CD14-positive monocyte (primary cell): ENCODE results near the gene NLRP7. TPM values are rescaled to one million over a fixed set of nuclear protein-coding genes. Genes with fewer than 3 reads are reported as not detected.

ENCODE experiments used
- DNase-seq, 3 donors: peaks; one replicate each; pipeline ENCODE4 v3.0.0-alpha.2; 2011 to 2022
- H2AFZ ChIP-seq: 2 replicates; pipeline ENCODE4 v1.6.0; 2012; ENCODE audit warnings: mild to moderate bottlenecking, low read depth, low read length, inconsistent platforms; ENCODE audit not compliant: insufficient read depth, poor library complexity, severe bottlenecking
- H3K27ac ChIP-seq, 2 donors: 1 replicate in 1 of 2; 2 replicates in 1 of 2; pipeline ENCODE4 v1.5.1; 2012 to 2013; ENCODE audit warnings: low read length in 2 of 2, control low read depth in 1 of 2, inconsistent platforms in 1 of 2, low read depth in 1 of 2, mild to moderate bottlenecking in 1 of 2
- H3K27me3 ChIP-seq, 2 donors: one replicate each; pipeline versions ENCODE4 v1.6.0 to v1.6.1; 2011 to 2013; ENCODE audit warnings: low read length in 2 of 2; ENCODE audit not compliant: control insufficient read depth in 2 of 2, insufficient read depth in 2 of 2
- H3K36me3 ChIP-seq, 2 donors: replicated peaks in 1 of 2; 1 replicate in 1 of 2; 2 replicates in 1 of 2; pipeline versions ENCODE4 v1.5.1 to v1.6.1; 2012 to 2013; ENCODE audit warnings: low read length in 2 of 2, control low read depth in 1 of 2, inconsistent platforms in 1 of 2, mild to moderate bottlenecking in 1 of 2; ENCODE audit not compliant: insufficient read depth in 2 of 2, control insufficient read depth in 1 of 2
- H3K4me1 ChIP-seq, 2 donors: 1 replicate in 1 of 2; 2 replicates in 1 of 2; pipeline versions ENCODE4 v1.5.1 to v1.6.1; 2012 to 2013; ENCODE audit warnings: low read length in 2 of 2, control low read depth in 1 of 2, inconsistent platforms in 1 of 2, mild to moderate bottlenecking in 1 of 2, moderate library complexity in 1 of 2; ENCODE audit not compliant: insufficient read depth in 2 of 2, control insufficient read depth in 1 of 2
- H3K4me2 ChIP-seq: replicated peaks from 2 replicates; pipeline ENCODE3; 2012; ENCODE audit warnings: low read length, moderate library complexity, mild to moderate bottlenecking; ENCODE audit not compliant: poor library complexity, severe bottlenecking; ENCODE audit errors: extremely low read depth
- H3K4me3 ChIP-seq, 3 experiments: fragments of 200-600 bp in 1 of 3; sonication (generic) in 1 of 3; replicated peaks in 1 of 3; 1 replicate in 2 of 3; 2 replicates in 1 of 3; pipeline ENCODE4 v1.5.1; 2011 to 2013; ENCODE audit warnings: low read length in 3 of 3, mild to moderate bottlenecking in 3 of 3, control low read depth in 2 of 3, low read depth in 2 of 3, inconsistent platforms in 1 of 3, moderate library complexity in 1 of 3
- H3K79me2 ChIP-seq: 2 replicates; pipeline ENCODE4 v1.6.0; 2012; ENCODE audit warnings: mild to moderate bottlenecking, control low read depth, inconsistent platforms, low read length, moderate library complexity; ENCODE audit not compliant: insufficient read depth
- H3K9ac ChIP-seq: 2 replicates; pipeline ENCODE4 v1.6.0; 2017; ENCODE audit warnings: low read length, mild to moderate bottlenecking; ENCODE audit not compliant: insufficient read depth, poor library complexity, severe bottlenecking
- H3K9me3 ChIP-seq, 2 donors: replicated peaks in 1 of 2; 1 replicate in 1 of 2; 2 replicates in 1 of 2; pipeline versions ENCODE4 v1.5.1 to v1.6.1; 2012 to 2013; ENCODE audit warnings: low read length in 2 of 2, control low read depth in 1 of 2; ENCODE audit not compliant: control insufficient read depth in 1 of 2, insufficient read depth in 1 of 2
- H4K20me1 ChIP-seq: 2 replicates; pipeline ENCODE4 v1.6.0; 2012; ENCODE audit warnings: mild to moderate bottlenecking, low read length, control low read depth, moderate library complexity; ENCODE audit not compliant: insufficient read depth
- H3K27ac Mint-ChIP-seq, 7 donors: one replicate each; pipeline ENCODE4 v1.8.0; 2020; ENCODE audit warnings: mild to moderate bottlenecking in 7 of 7, mixed read lengths in 7 of 7, moderate library complexity in 6 of 7, inconsistent platforms in 2 of 7
- H3K27me3 Mint-ChIP-seq, 3 donors: one replicate each; pipeline ENCODE4 v1.8.0; 2021 to 2022; ENCODE audit warnings: low read depth in 3 of 3, mild to moderate bottlenecking in 3 of 3, mixed read lengths in 3 of 3, moderate library complexity in 3 of 3, inconsistent platforms in 1 of 3
- H3K36me3 Mint-ChIP-seq, 2 donors: one replicate each; pipeline ENCODE4 v1.8.0; 2020; ENCODE audit warnings: mixed read lengths in 2 of 2, inconsistent platforms in 1 of 2, mild to moderate bottlenecking in 1 of 2
- H3K4me1 Mint-ChIP-seq: one replicate; pipeline ENCODE4 v1.8.0; 2020; ENCODE audit warnings: mild to moderate bottlenecking, mixed read lengths
- H3K4me3 Mint-ChIP-seq, 2 donors: one replicate each; pipeline ENCODE4 v1.8.0; 2020; ENCODE audit warnings: mild to moderate bottlenecking in 2 of 2, mixed read lengths in 2 of 2, moderate library complexity in 1 of 2
- H3K9me3 Mint-ChIP-seq, 7 donors: one replicate each; pipeline ENCODE4 v1.8.0; 2020 to 2022; ENCODE audit warnings: mixed read lengths in 7 of 7, mild to moderate bottlenecking in 6 of 7, moderate library complexity in 6 of 7, inconsistent platforms in 2 of 7
- CTCF ChIP-seq: fragments of 200-600 bp; IDR thresholded peaks from one replicate; pipeline ENCODE4 v1.8.0; 2022; ENCODE audit warnings: antibody characterized with exemption, mild to moderate bottlenecking
- WGBS: methylation state at CpG from one replicate; pipeline ENCODE4 v1.1.5; 2013; ENCODE audit warnings: missing lambda C conversion rate; ENCODE audit not compliant: insufficient coverage; 5-methylcytosine and 5-hydroxymethylcytosine counted together
- intact Hi-C, 2 donors: fragments of 100-400 bp; cut with micrococcal nuclease; formaldehyde crosslinking; loops; one replicate each; pipeline versions ENCODE4 v1.15.0 to v1.15.1; 2023
- polyA plus RNA-seq, 3 donors: library from polyadenylated mRNA; depleted of rRNA in 1 of 3; unstranded in 2 of 3; stranded (reverse) in 1 of 3; fragments of 300-500 nt in 2 of 3; fragments of >200 nt in 1 of 3; fragmentation: Illumina TruSeq in 2 of 3; gene quantifications; 1 replicate in 2 of 3; 2 replicates in 1 of 3; pipeline ENCODE4 v1.2.3, GENCODE V29; 2012 to 2021

The NLRP7 gene
- polyA plus RNA-seq, 3 donors = not detected

GRCh38 chr19:54938906-54939305 is 8.4 kb downstream of the NLRP7 start:
- Mint-ChIP-seq H3K27ac (no peak overlapping the region), H3K4me3 (peak overlapping the region in 1 of 2 donors; percentile 18), H3K36me3 (no peaks in the 10 kb centered on the region), H3K27me3 (peaks cover 32 to 54% (median 39%) of the 10 kb centered on the region in 3 donors), H3K9me3 (no peaks in the 10 kb centered on the region), H3K4me1 (peaks cover 10% of the 10 kb centered on the region)
- H3K9ac ChIP-seq = no peak overlapping the region
- H3K4me2 ChIP-seq = no peak overlapping the region
- H3K9me3 ChIP-seq = no peaks in the 10 kb centered on the region
- no peak overlapping the region for H3K4me3 ChIP-seq
- 87% methylated on average over 8 of the region's 11 CpGs for WGBS
- no peak overlapping the region for H3K27ac ChIP-seq
- no peak for DNase-seq
- no peak for TF ChIP-seq CTCF
- H3K36me3 ChIP-seq = no peaks in the 10 kb centered on the region
- no peak overlapping the region for H2AFZ ChIP-seq
- no peaks in the 10 kb centered on the region for H3K79me2 ChIP-seq
- no peaks in the 10 kb centered on the region for H4K20me1 ChIP-seq
- intact Hi-C loops = loop anchor here in 1 of 2 donors (10.0 kb wide), 1 partner anchor 444 kb away; no protein-coding TSS in a partner anchor
- H3K27me3 ChIP-seq = peaks cover 0 to 17% of the 10 kb centered on the region in 2 donors
- peaks cover 0 to 6% of the 10 kb centered on the region in 2 donors for H3K4me1 ChIP-seq

GRCh38 chr19:54937926-54938325 is 9.4 kb downstream of the NLRP7 start:
- no peak overlapping the region for H2AFZ ChIP-seq
- intact Hi-C loops = loop anchor here in 1 of 2 donors (10.0 kb wide), 1 partner anchor 443 kb away; no protein-coding TSS in a partner anchor
- H3K9me3 ChIP-seq = no peaks in the 10 kb centered on the region
- 19% methylated on average over 4 of the region's 9 CpGs for WGBS
- DNase-seq = peak; percentile 13 to 67 (median 32)
- no peaks in the 10 kb centered on the region for H4K20me1 ChIP-seq
- Mint-ChIP-seq H3K4me1 (peaks cover 10% of the 10 kb centered on the region), H3K36me3 (no peaks in the 10 kb centered on the region), H3K27ac (no peak overlapping the region), H3K27me3 (peaks cover 34 to 55% (median 41%) of the 10 kb centered on the region in 3 donors), H3K9me3 (no peaks in the 10 kb centered on the region), H3K4me3 (no peak overlapping the region)
- TF ChIP-seq CTCF = no peak
- peaks cover 0 to 17% of the 10 kb centered on the region in 2 donors for H3K27me3 ChIP-seq
- peaks cover 0 to 6% of the 10 kb centered on the region in 2 donors for H3K4me1 ChIP-seq
- no peaks in the 10 kb centered on the region for H3K79me2 ChIP-seq
- H3K4me3 ChIP-seq = no peak overlapping the region
- no peak overlapping the region for H3K27ac ChIP-seq
- no peak overlapping the region for H3K9ac ChIP-seq
- H3K36me3 ChIP-seq = no peaks in the 10 kb centered on the region
- H3K4me2 ChIP-seq = no peak overlapping the region
